KMS-11 (cell line): Measurements from ENCODE around the gene MAPKAP1.
A peak's percentile ranks its signal among the peaks of the same experiment; 100 is the strongest.

Source experiments
- H2AFZ ChIP-seq: fragments of 200-600 bp; sonication (generic); 2 replicates; pipeline ENCODE4 v1.6.1; 2016; ENCODE audit warnings: antibody characterized with exemption, mixed run types, low read depth
- H3K27ac ChIP-seq: fragments of 200-600 bp; sonication (generic); 2 replicates; pipeline ENCODE4 v1.6.1; 2016; ENCODE audit warnings: mild to moderate bottlenecking, mixed run types
- H3K27me3 ChIP-seq: fragments of 200-600 bp; sonication (generic); 2 replicates; pipeline ENCODE4 v1.6.1; 2017; ENCODE audit warnings: mild to moderate bottlenecking, low read depth, mixed run types, moderate library complexity; ENCODE audit not compliant: insufficient read depth
- H3K36me3 ChIP-seq: fragments of 200-600 bp; sonication (generic); 2 replicates; pipeline ENCODE4 v1.6.1; 2017; ENCODE audit warnings: mild to moderate bottlenecking, mixed run types; ENCODE audit not compliant: insufficient read depth
- H3K4me1 ChIP-seq: fragments of 200-600 bp; sonication (generic); 2 replicates; pipeline ENCODE4 v1.6.1; 2016; ENCODE audit warnings: mild to moderate bottlenecking, low read depth, mixed run types; ENCODE audit not compliant: poor library complexity, severe bottlenecking
- H3K4me2 ChIP-seq: fragments of 200-600 bp; sonication (generic); 2 replicates; pipeline ENCODE4 v1.7.0; 2016; ENCODE audit warnings: mild to moderate bottlenecking, mixed run types
- H3K4me3 ChIP-seq: fragments of 200-600 bp; sonication (generic); IDR thresholded peaks from 2 replicates; pipeline ENCODE4 v1.6.1; 2017; ENCODE audit warnings: low read depth, low read length, mixed read lengths; ENCODE audit not compliant: insufficient read depth
- H3K79me2 ChIP-seq: fragments of 200-600 bp; sonication (generic); 2 replicates; pipeline ENCODE4 v1.6.1; 2016; ENCODE audit warnings: low read depth, mixed run types; ENCODE audit not compliant: insufficient read depth
- H3K9ac ChIP-seq: fragments of 200-600 bp; sonication (generic); 2 replicates; pipeline ENCODE4 v1.6.1; 2016; ENCODE audit warnings: mild to moderate bottlenecking, mixed run types
- H4K20me1 ChIP-seq: fragments of 200-600 bp; sonication (generic); 2 replicates; pipeline ENCODE4 v1.6.1; 2016; ENCODE audit warnings: mild to moderate bottlenecking, mixed run types; ENCODE audit not compliant: insufficient read depth
- CTCF ChIP-seq: fragments of 200-600 bp; sonication (generic); conservative IDR thresholded peaks from 2 replicates; pipeline ENCODE4 v1.6.1; 2017; ENCODE audit warnings: low read depth, mild to moderate bottlenecking, antibody characterized with exemption, low read length, moderate library complexity, mixed read lengths

The MAPKAP1 gene

GRCh38 chr9:125559194-125559593, 147.8 kb downstream of the MAPKAP1 start:
- Histone ChIP-seq H4K20me1 (no peaks in the 10 kb centered on the region), H2AFZ (no peak overlapping the region), H3K4me3 (no peak overlapping the region), H3K4me2 (peak overlapping the region; percentile 81; the same call in 1 of the 2 replicates), H3K27me3 (no peaks in the 10 kb centered on the region), H3K27ac (no peak overlapping the region), H3K79me2 (peaks cover 8% of the 10 kb centered on the region; the same call in 1 of the 2 replicates), H3K4me1 (peaks cover 61% of the 10 kb centered on the region), H3K36me3 (no peaks in the 10 kb centered on the region), H3K9ac (no peak overlapping the region)
- TF ChIP-seq CTCF: no peak

GRCh38 chr9:125558453-125559092, 148.4 kb downstream of the MAPKAP1 start:
- Histone ChIP-seq H3K4me1 (peaks cover 57% of the 10 kb centered on the region), H3K9ac (no peak overlapping the region), H4K20me1 (no peaks in the 10 kb centered on the region), H3K27ac (no peak overlapping the region), H3K27me3 (no peaks in the 10 kb centered on the region), H3K36me3 (no peaks in the 10 kb centered on the region), H2AFZ (no peak overlapping the region), H3K79me2 (peaks cover 8% of the 10 kb centered on the region; the same call in 1 of the 2 replicates), H3K4me2 (peak overlapping the region; percentile 81; the same call in 1 of the 2 replicates), H3K4me3 (no peak overlapping the region)
- peak; percentile 93 for TF ChIP-seq CTCF

- H3K9ac ChIP-seq: no peak overlapping the region
- TF ChIP-seq CTCF: no peak
- H3K79me2 ChIP-seq: peaks cover 8% of the 10 kb centered on the region; the same call in 1 of the 2 replicates
- no peak overlapping the region for H3K4me2 ChIP-seq
- no peak overlapping the region for H3K27ac ChIP-seq
- H4K20me1 ChIP-seq: no peaks in the 10 kb centered on the region
- no peaks in the 10 kb centered on the region for H3K27me3 ChIP-seq
- H2AFZ ChIP-seq: no peak overlapping the region
- H3K36me3 ChIP-seq: no peaks in the 10 kb centered on the region
- H3K4me1 ChIP-seq: peaks cover 35% of the 10 kb centered on the region
- no peak overlapping the region for H3K4me3 ChIP-seq
Measured at GRCh38 chr9:125556046-125556721, 150.8 kb downstream of the MAPKAP1 start.

- Histone ChIP-seq H3K4me2 (no peak overlapping the region), H3K27me3 (no peaks in the 10 kb centered on the region), H3K4me1 (peaks cover 20% of the 10 kb centered on the region), H3K36me3 (no peaks in the 10 kb centered on the region), H2AFZ (no peak overlapping the region), H3K9ac (no peak overlapping the region), H3K79me2 (peaks cover 6% of the 10 kb centered on the region; the same call in 1 of the 2 replicates), H3K4me3 (no peak overlapping the region), H4K20me1 (no peaks in the 10 kb centered on the region), H3K27ac (no peak overlapping the region)
- TF ChIP-seq CTCF: no peak
Measured at GRCh38 chr9:125554726-125555125, 152.3 kb downstream of the MAPKAP1 start.
